GM12878 (cell line): Measurements from ENCODE around the gene FAM3B. TPM values are rescaled to one million over a fixed set of nuclear protein-coding genes. Genes with fewer than 3 reads are reported as not detected.

ENCODE experiments used
- ATAC-seq: fragments of 200-7000 bp; cut with Tn5 transposase; 3 replicates; pipeline ENCODE4 v1.9.1; 2020; ENCODE audit warnings: mild to moderate bottlenecking, moderate library complexity
- BruUV-seq: library from RNA; stranded (reverse); fragments of 400-500 nt; replicated peaks from 2 replicates; lab custom pipeline; 2021; lab: Mats Ljungman, UMichigan
- CTCF ChIA-PET: fragments of 300-600 bp; sonication (Branson Sonifier 250); formaldehyde crosslinking; extraction: SDS; loops from one replicate; lab custom pipeline; 2021; ENCODE audit warnings: inconsistent platforms; lab: Yijun Ruan, JAX
- POLR2A ChIA-PET: fragments of 350-600 bp; formaldehyde crosslinking; extraction: SDS; loops from one replicate; lab custom pipeline; 2021; ENCODE audit warnings: inconsistent platforms; lab: Charles Lee
- RAD21 ChIA-PET: fragments of 300-600 bp; sonication (Branson Sonifier 250); formaldehyde crosslinking; loops from one replicate; lab custom pipeline; 2023; ENCODE audit warnings: antibody characterized with exemption; ENCODE audit not compliant: unreplicated experiment; lab: Charles Lee
- SMC1A ChIA-PET: fragments of 300-600 bp; sonication (Branson Sonifier 250); formaldehyde crosslinking; loops from one replicate; lab custom pipeline; 2023; ENCODE audit not compliant: unreplicated experiment, uncharacterized antibody; lab: Charles Lee
- DNase-seq: peaks from one replicate; pipeline ENCODE4 v3.0.0-alpha.2; 2011; ENCODE audit warnings: low read depth, low spot score
- FAIRE-seq: peaks from 3 replicates; lab custom pipeline; 2011; peaks lifted over from hg19 to GRCh38; lab: Jason Lieb, UNC
- H2AFZ ChIP-seq: 2 replicates; pipeline ENCODE4 v1.6.0; 2011; ENCODE audit warnings: low read depth, low read length, control low read depth; ENCODE audit not compliant: control insufficient read depth
- H3K27ac ChIP-seq: 2 replicates; pipeline ENCODE4 v1.5.1; 2011; ENCODE audit warnings: control low read depth; ENCODE audit not compliant: control insufficient read depth, insufficient read depth
- H3K27me3 ChIP-seq, 2 experiments: replicated peaks in 1 of 2; 2 replicates each; pipeline versions ENCODE4 v1.6.0 to v1.6.1; 2011; ENCODE audit warnings: low read length in 1 of 2; ENCODE audit not compliant: control insufficient read depth in 2 of 2, insufficient read depth in 2 of 2
- H3K36me3 ChIP-seq, 2 experiments: 2 replicates each; pipeline ENCODE4 v1.5.1; 2011; ENCODE audit warnings: low read length in 1 of 2; ENCODE audit not compliant: control insufficient read depth in 2 of 2, insufficient read depth in 2 of 2
- H3K4me1 ChIP-seq: 2 replicates; pipeline ENCODE4 v1.6.1; 2011; ENCODE audit warnings: mild to moderate bottlenecking, low read length, moderate library complexity, mixed read lengths; ENCODE audit not compliant: control insufficient read depth, insufficient read depth
- H3K4me2 ChIP-seq: 2 replicates; pipeline ENCODE4 v1.6.0; 2011; ENCODE audit warnings: control low read depth; ENCODE audit not compliant: control insufficient read depth, insufficient read depth
- H3K4me3 ChIP-seq: fragments of 200-600 bp; sonication (generic); 2 replicates; pipeline ENCODE4 v1.5.1; 2016
- H3K79me2 ChIP-seq: 2 replicates; pipeline ENCODE4 v1.6.0; 2011; ENCODE audit warnings: low read length; ENCODE audit not compliant: control insufficient read depth, insufficient read depth
- H3K9ac ChIP-seq: 2 replicates; pipeline ENCODE4 v1.8.0; 2011; ENCODE audit warnings: low read length, control low read depth, mixed read lengths; ENCODE audit not compliant: control insufficient read depth, insufficient read depth
- H3K9me3 ChIP-seq: replicated peaks from 3 replicates; pipeline ENCODE4 v1.5.1; 2011; ENCODE audit warnings: mild to moderate bottlenecking, low read length; ENCODE audit not compliant: control insufficient read depth, insufficient read depth
- H4K20me1 ChIP-seq: 2 replicates; pipeline ENCODE4 v1.6.0; 2011; ENCODE audit not compliant: control insufficient read depth, insufficient read depth
- CBX3 ChIP-seq: fragments of 200-600 bp; sonication (generic); IDR thresholded peaks from 2 replicates; pipeline ENCODE4 v1.6.1; 2016; ENCODE audit warnings: low read depth, borderline replicate concordance
- EED ChIP-seq: sonication (generic); IDR thresholded peaks from 2 replicates; pipeline ENCODE4 v1.6.1; 2016; ENCODE audit warnings: antibody characterized with exemption, low read depth
- ELK1 ChIP-seq: IDR thresholded peaks from 2 replicates; pipeline ENCODE4 v1.6.1; 2012; ENCODE audit warnings: low read depth, low read length, improper control_type of control experiment
- MEF2A ChIP-seq: IDR thresholded peaks from 2 replicates; pipeline ENCODE4 v1.6.1; 2011; ENCODE audit warnings: low read depth, mild to moderate bottlenecking, low read length, moderate library complexity; ENCODE audit not compliant: insufficient read depth
- NKRF ChIP-seq: fragments of 450-650 bp; conservative IDR thresholded peaks from 2 replicates; pipeline ENCODE4 v1.6.1; 2017; ENCODE audit warnings: mild to moderate bottlenecking, moderate library complexity
- NRF1 ChIP-seq: conservative IDR thresholded peaks from 2 replicates; pipeline ENCODE4 v1.6.1; 2011; ENCODE audit warnings: mild to moderate bottlenecking, low read depth, low read length, improper control_type of control experiment
- PAX5 ChIP-seq: IDR thresholded peaks from 2 replicates; pipeline ENCODE4 v1.6.1; 2011; ENCODE audit warnings: low read depth, low read length, borderline replicate concordance
- RELA ChIP-seq: fragments of 450-650 bp; IDR thresholded peaks from 2 replicates; pipeline ENCODE4 v1.8.0; 2014; ENCODE audit warnings: borderline replicate concordance; ENCODE audit not compliant: partially characterized antibody
- SMAD5 ChIP-seq: IDR thresholded peaks from 2 replicates; pipeline ENCODE4 v1.6.1; 2016; ENCODE audit warnings: antibody characterized with exemption, low read depth
- SPI1 ChIP-seq: IDR thresholded peaks from 2 replicates; pipeline ENCODE4 v1.6.1; 2011; ENCODE audit warnings: low read depth, mild to moderate bottlenecking, low read length, moderate library complexity, borderline replicate concordance; ENCODE audit not compliant: insufficient read depth
- SREBF2 ChIP-seq: IDR thresholded peaks from 2 replicates; pipeline ENCODE4 v1.6.1; 2012; ENCODE audit warnings: mild to moderate bottlenecking, low read length
- STAT1 ChIP-seq: fragments of 450-650 bp; conservative IDR thresholded peaks from 2 replicates; pipeline ENCODE4 v1.6.1; 2014; ENCODE audit warnings: antibody characterized with exemption, mild to moderate bottlenecking
- TCF3 ChIP-seq: IDR thresholded peaks from 2 replicates; pipeline ENCODE4 v1.6.1; 2012; ENCODE audit warnings: low read depth, mild to moderate bottlenecking, low read length, borderline replicate concordance; ENCODE audit not compliant: insufficient read depth
- YY1 ChIP-seq: IDR thresholded peaks from 2 replicates; pipeline ENCODE4 v1.6.1; 2011; ENCODE audit warnings: low read depth, mild to moderate bottlenecking, low read length
- WGBS: methylation state at CpG from one replicate; pipeline ENCODE4 v1.1.6; 2016; ENCODE audit warnings: low lambda C conversion rate; ENCODE audit not compliant: insufficient replicate concordance, insufficient coverage; ENCODE audit errors: missing lambda C conversion rate; 5-methylcytosine and 5-hydroxymethylcytosine counted together
- in situ Hi-C: fragments of 300-500 bp; cut with MboI; formaldehyde crosslinking; loops from 9 replicates; pipeline ENCODE4 v1.14.3; 2018; ENCODE audit warnings: mixed read lengths
- intact Hi-C: fragments of 100-400 bp; cut with micrococcal nuclease; formaldehyde crosslinking; loops from one replicate; pipeline ENCODE4 v1.14.2; 2022; ENCODE audit not compliant: unreplicated experiment
- polyA plus RNA-seq, 11 experiments: library from polyadenylated mRNA; depleted of rRNA in 4 of 11; unstranded in 6 of 11; stranded (reverse) in 5 of 11; fragments of >200 nt; fragmentation: Nextera tagmentation in 4 of 11; fragmentation: Illumina TruSeq in 1 of 11; extraction: Ambion mirVana in 4 of 11; extraction: Trizol in 1 of 11; gene quantifications; 1 replicate in 1 of 11; 2 replicates in 10 of 11; pipeline versions ENCODE4 v1.2.1 to v1.2.3, GENCODE V29; 2011 to 2016; ENCODE audit warnings: inconsistent platforms in 2 of 11, missing spikeins in 2 of 11, low read depth in 1 of 11
- total RNA-seq, 4 experiments: library from RNA; depleted of rRNA in 3 of 4; stranded (reverse); fragments of >200 nt in 3 of 4; fragmentation: Illumina TruSeq in 1 of 4; extraction: Trizol in 1 of 4; gene quantifications; 2 replicates each; pipeline versions ENCODE4 v1.2.1 to v1.2.3, GENCODE V29; 2013 to 2021
- TF ChIP-seq, protein P1 (sequence below): fragments of 450-650 bp; IDR thresholded peaks from 2 replicates; pipeline ENCODE4 v1.6.1; 2017; ENCODE audit warnings: low read depth, mild to moderate bottlenecking, moderate library complexity

The FAM3B gene
- total and polyA plus RNA-seq, 10 of the 15 experiments (the other 5 are each of a cell fraction or from before 2014, with no cell fraction given) = 0.12 TPM; not detected in 9

- TF ChIP-seq NRF1 = no peak
- no peak for TF ChIP-seq RELA
- TF ChIP-seq, all 136 proteins: peak for 0
These were observed 32.5 kb downstream of the FAM3B start (continued) for GRCh38 chr21:41349126-41349525.

GRCh38 chr21:41349619-41350390, 33.2 kb downstream of the FAM3B start:
- Histone ChIP-seq H3K4me3 (no peak overlapping the region), H3K9me3 (no peaks in the 10 kb centered on the region), H3K27me3 (no peaks in the 10 kb centered on the region; a peak in 1 of 4 replicates), H3K27ac (no peak overlapping the region), H3K4me1 (no peaks in the 10 kb centered on the region), H3K79me2 (no peaks in the 10 kb centered on the region), H2AFZ (no peak overlapping the region), H4K20me1 (no peaks in the 10 kb centered on the region), H3K4me2 (no peak overlapping the region), H3K36me3 (no peaks in the 10 kb centered on the region), H3K9ac (no peak overlapping the region)
- ChIA-PET SMC1A (interaction anchor here (2.6 kb wide), 1 partner anchor 67 kb away, joined by 6 read pairs; no protein-coding TSS in a partner anchor), RAD21 (no interaction called here), POLR2A (no interaction called here), CTCF (no interaction called here)
- FAIRE-seq = no peak
- in situ Hi-C loops = no loop called here
- no peak for ATAC-seq
- 47% methylated on average over 19 of the region's 19 CpGs for WGBS
- intact Hi-C loops = no loop called here
- DNase-seq = no peak
- no TSS peak for BruUV-seq
- TF ChIP-seq MEF2A (no peak), SMAD5 (no peak), EED (no peak), TCF3 (no peak), YY1 (no peak), SPI1 (no peak), STAT1 (no peak), NKRF (no peak), SREBF2 (no peak), CBX3 (no peak), ELK1 (no peak), PAX5 (no peak)
- TF ChIP-seq, protein P1, sequence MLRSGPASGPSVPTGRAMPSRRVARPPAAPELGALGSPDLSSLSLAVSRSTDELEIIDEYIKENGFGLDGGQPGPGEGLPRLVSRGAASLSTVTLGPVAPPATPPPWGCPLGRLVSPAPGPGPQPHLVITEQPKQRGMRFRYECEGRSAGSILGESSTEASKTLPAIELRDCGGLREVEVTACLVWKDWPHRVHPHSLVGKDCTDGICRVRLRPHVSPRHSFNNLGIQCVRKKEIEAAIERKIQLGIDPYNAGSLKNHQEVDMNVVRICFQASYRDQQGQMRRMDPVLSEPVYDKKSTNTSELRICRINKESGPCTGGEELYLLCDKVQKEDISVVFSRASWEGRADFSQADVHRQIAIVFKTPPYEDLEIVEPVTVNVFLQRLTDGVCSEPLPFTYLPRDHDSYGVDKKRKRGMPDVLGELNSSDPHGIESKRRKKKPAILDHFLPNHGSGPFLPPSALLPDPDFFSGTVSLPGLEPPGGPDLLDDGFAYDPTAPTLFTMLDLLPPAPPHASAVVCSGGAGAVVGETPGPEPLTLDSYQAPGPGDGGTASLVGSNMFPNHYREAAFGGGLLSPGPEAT = no peak
